KMS-11 (cell line): ENCODE data around the gene MFN2.
A peak's percentile ranks its signal among the peaks of the same experiment; 100 is the strongest.
"Not testable (repeated sequence)": the region's sequence is repeated elsewhere in the genome, so short reads cannot be mapped to it uniquely, and the experiment has no call there.

Experiments
- H2AFZ ChIP-seq: fragments of 200-600 bp; sonication (generic); 2 replicates; pipeline ENCODE4 v1.6.1; 2016; ENCODE audit warnings: antibody characterized with exemption, mixed run types, low read depth
- H3K27ac ChIP-seq: fragments of 200-600 bp; sonication (generic); 2 replicates; pipeline ENCODE4 v1.6.1; 2016; ENCODE audit warnings: mild to moderate bottlenecking, mixed run types
- H3K27me3 ChIP-seq: fragments of 200-600 bp; sonication (generic); 2 replicates; pipeline ENCODE4 v1.6.1; 2017; ENCODE audit warnings: mild to moderate bottlenecking, low read depth, mixed run types, moderate library complexity; ENCODE audit not compliant: insufficient read depth
- H3K36me3 ChIP-seq: fragments of 200-600 bp; sonication (generic); 2 replicates; pipeline ENCODE4 v1.6.1; 2017; ENCODE audit warnings: mild to moderate bottlenecking, mixed run types; ENCODE audit not compliant: insufficient read depth
- H3K4me1 ChIP-seq: fragments of 200-600 bp; sonication (generic); 2 replicates; pipeline ENCODE4 v1.6.1; 2016; ENCODE audit warnings: mild to moderate bottlenecking, low read depth, mixed run types; ENCODE audit not compliant: poor library complexity, severe bottlenecking
- H3K4me2 ChIP-seq: fragments of 200-600 bp; sonication (generic); 2 replicates; pipeline ENCODE4 v1.7.0; 2016; ENCODE audit warnings: mild to moderate bottlenecking, mixed run types
- H3K4me3 ChIP-seq: fragments of 200-600 bp; sonication (generic); IDR thresholded peaks from 2 replicates; pipeline ENCODE4 v1.6.1; 2017; ENCODE audit warnings: low read depth, low read length, mixed read lengths; ENCODE audit not compliant: insufficient read depth
- H3K79me2 ChIP-seq: fragments of 200-600 bp; sonication (generic); 2 replicates; pipeline ENCODE4 v1.6.1; 2016; ENCODE audit warnings: low read depth, mixed run types; ENCODE audit not compliant: insufficient read depth
- H3K9ac ChIP-seq: fragments of 200-600 bp; sonication (generic); 2 replicates; pipeline ENCODE4 v1.6.1; 2016; ENCODE audit warnings: mild to moderate bottlenecking, mixed run types
- H4K20me1 ChIP-seq: fragments of 200-600 bp; sonication (generic); 2 replicates; pipeline ENCODE4 v1.6.1; 2016; ENCODE audit warnings: mild to moderate bottlenecking, mixed run types; ENCODE audit not compliant: insufficient read depth
- CTCF ChIP-seq: fragments of 200-600 bp; sonication (generic); conservative IDR thresholded peaks from 2 replicates; pipeline ENCODE4 v1.6.1; 2017; ENCODE audit warnings: low read depth, mild to moderate bottlenecking, antibody characterized with exemption, low read length, moderate library complexity, mixed read lengths

MFN2 gene

GRCh38 chr1:12028957-12029511, 48.8 kb downstream of the MFN2 start:
- H3K4me3 ChIP-seq = no peak overlapping the region
- H3K36me3 ChIP-seq = no peaks in the 10 kb centered on the region
- no peak overlapping the region for H3K27ac ChIP-seq
- no peaks in the 10 kb centered on the region for H3K27me3 ChIP-seq
- no peak overlapping the region for H3K4me2 ChIP-seq
- H4K20me1 ChIP-seq = no peaks in the 10 kb centered on the region
- TF ChIP-seq CTCF = no peak
- H3K4me1 ChIP-seq = no peaks in the 10 kb centered on the region
- no peak overlapping the region for H2AFZ ChIP-seq
- no peak overlapping the region for H3K9ac ChIP-seq
- H3K79me2 ChIP-seq = no peaks in the 10 kb centered on the region

- Histone ChIP-seq H4K20me1 (no peaks in the 10 kb centered on the region), H3K27me3 (no peaks in the 10 kb centered on the region), H3K79me2 (no peaks in the 10 kb centered on the region), H3K9ac (no peak overlapping the region), H3K4me3 (no peak overlapping the region), H3K36me3 (no peaks in the 10 kb centered on the region), H3K4me2 (no peak overlapping the region), H3K27ac (no peak overlapping the region), H3K4me1 (no peaks in the 10 kb centered on the region), H2AFZ (no peak overlapping the region)
- TF ChIP-seq CTCF = no peak
Measured at GRCh38 chr1:12029720-12030339, 49.6 kb downstream of the MFN2 start.

GRCh38 chr1:12031039-12031980, 51.1 kb downstream of the MFN2 start:
- no peaks in the 10 kb centered on the region for H3K36me3 ChIP-seq
- H3K4me2 ChIP-seq = no peak overlapping the region
- H3K79me2 ChIP-seq = no peaks in the 10 kb centered on the region
- no peak overlapping the region for H3K9ac ChIP-seq
- no peak overlapping the region for H2AFZ ChIP-seq
- peak; percentile 66 for TF ChIP-seq CTCF
- no peak overlapping the region for H3K4me3 ChIP-seq
- no peaks in the 10 kb centered on the region for H4K20me1 ChIP-seq
- no peak overlapping the region for H3K27ac ChIP-seq
- H3K27me3 ChIP-seq = no peaks in the 10 kb centered on the region
- no peaks in the 10 kb centered on the region for H3K4me1 ChIP-seq

- H3K27me3 ChIP-seq = no peaks in the 10 kb centered on the region
- H3K36me3 ChIP-seq = no peaks in the 10 kb centered on the region
- H3K4me1 ChIP-seq = no peaks in the 10 kb centered on the region
- no peak overlapping the region for H3K4me3 ChIP-seq
- no peak overlapping the region for H3K9ac ChIP-seq
- no peak for TF ChIP-seq CTCF
- H3K4me2 ChIP-seq = no peak overlapping the region
- H3K27ac ChIP-seq = no peak overlapping the region
- no peaks in the 10 kb centered on the region for H3K79me2 ChIP-seq
- no peak overlapping the region for H2AFZ ChIP-seq
- H4K20me1 ChIP-seq = no peaks in the 10 kb centered on the region
Measured at GRCh38 chr1:12032161-12032621, 51.9 kb downstream of the MFN2 start.

- not testable (repeated sequence) for H3K79me2 ChIP-seq, H3K4me2 ChIP-seq, H4K20me1 ChIP-seq, H3K9ac ChIP-seq, H3K36me3 ChIP-seq, H3K4me1 ChIP-seq, H3K4me3 ChIP-seq, H3K27ac ChIP-seq, H2AFZ ChIP-seq, H3K27me3 ChIP-seq
Measured at GRCh38 chr1:12033441-12033840, 53.2 kb downstream of the MFN2 start.
